SK-N-SH treated with all-trans-retinoic acid at 6 μM for 48 hours (cell line): Measurements from ENCODE around the gene ARHGAP10.

Experiments
- ATAC-seq: fragments of 200-7000 bp; cut with Tn5 transposase; 3 replicates; pipeline ENCODE4 v1.9.1; 2020; ENCODE audit warnings: mild to moderate bottlenecking, moderate library complexity
- ARNTL ChIP-seq: fragments of 450-650 bp; formaldehyde crosslinking; IDR thresholded peaks from 2 replicates; pipeline ENCODE4 v1.5.0; 2020; ENCODE audit warnings: low read depth, mild to moderate bottlenecking, moderate library complexity, borderline replicate concordance
- BACH2 ChIP-seq: fragments of 250-450 bp; sonication (Bioruptor Pico); IDR thresholded peaks from 2 replicates; pipeline ENCODE4 v1.9.0; 2021; ENCODE audit warnings: mild to moderate bottlenecking, borderline replicate concordance
- CSDC2 ChIP-seq: fragments of 250-450 bp; sonication (Bioruptor Pico); IDR thresholded peaks from 2 replicates; pipeline ENCODE4 v1.5.0; 2020; ENCODE audit warnings: mild to moderate bottlenecking, moderate library complexity
- ESRRG ChIP-seq: fragments of 250-450 bp; sonication (Bioruptor Pico); IDR thresholded peaks from 2 replicates; pipeline ENCODE4 v1.6.1; 2021; ENCODE audit warnings: mild to moderate bottlenecking
- GLIS3 ChIP-seq: fragments of 250-450 bp; sonication (Bioruptor Pico); IDR thresholded peaks from 2 replicates; pipeline ENCODE4 v1.5.0; 2020; ENCODE audit warnings: mild to moderate bottlenecking, moderate library complexity
- ISL1 ChIP-seq: fragments of 250-450 bp; sonication (Bioruptor Pico); IDR thresholded peaks from 2 replicates; pipeline ENCODE4 v2.1.2; 2022; ENCODE audit warnings: mild to moderate bottlenecking, moderate library complexity
- OSR1 ChIP-seq: fragments of 250-450 bp; sonication (Bioruptor Pico); IDR thresholded peaks from 2 replicates; pipeline ENCODE4 v1.8.0; 2022; ENCODE audit warnings: moderate library complexity, mild to moderate bottlenecking, inconsistent platforms
- PPARA ChIP-seq: fragments of 250-450 bp; sonication (Bioruptor Pico); IDR thresholded peaks from 2 replicates; pipeline ENCODE4 v1.5.0; 2020; ENCODE audit warnings: mild to moderate bottlenecking, borderline replicate concordance
- RARB ChIP-seq: fragments of 250-450 bp; sonication (Bioruptor Pico); IDR thresholded peaks from 2 replicates; pipeline ENCODE4 v1.8.0; 2021; ENCODE audit warnings: mild to moderate bottlenecking, moderate library complexity
- SNAI2 ChIP-seq: fragments of 250-450 bp; sonication (Bioruptor Pico); IDR thresholded peaks from 2 replicates; pipeline ENCODE4 v1.5.0; 2020; ENCODE audit warnings: mild to moderate bottlenecking, moderate library complexity
- TCF4 ChIP-seq: fragments of 250-450 bp; sonication (Bioruptor Pico); IDR thresholded peaks from 2 replicates; pipeline ENCODE4 v1.8.0; 2021; ENCODE audit warnings: mild to moderate bottlenecking, moderate library complexity, borderline replicate concordance
- TOX ChIP-seq: fragments of 250-450 bp; sonication (Bioruptor Pico); IDR thresholded peaks from 2 replicates; pipeline ENCODE4 v1.8.0; 2021; ENCODE audit warnings: mild to moderate bottlenecking, moderate library complexity, borderline replicate concordance
- ZC3H10 ChIP-seq: fragments of 250-450 bp; sonication (Bioruptor Pico); IDR thresholded peaks from 2 replicates; pipeline ENCODE4 v1.5.1; 2021; ENCODE audit warnings: mild to moderate bottlenecking, moderate library complexity
- ZFP3 ChIP-seq: fragments of 250-450 bp; sonication (Bioruptor Pico); IDR thresholded peaks from 2 replicates; pipeline ENCODE4 v1.5.0; 2020; ENCODE audit warnings: mild to moderate bottlenecking, moderate library complexity
- ZFP30 ChIP-seq: fragments of 450-650 bp; formaldehyde crosslinking; IDR thresholded peaks from 2 replicates; pipeline ENCODE4 v1.5.0; 2022; ENCODE audit warnings: mild to moderate bottlenecking, moderate library complexity
- ZNF565 ChIP-seq: fragments of 450-650 bp; formaldehyde crosslinking; conservative IDR thresholded peaks from 2 replicates; pipeline ENCODE4 v1.5.0; 2020; ENCODE audit warnings: low read depth, mild to moderate bottlenecking, moderate library complexity
- ZNF70 ChIP-seq: fragments of 450-650 bp; formaldehyde crosslinking; IDR thresholded peaks from 2 replicates; pipeline ENCODE4 v1.5.0; 2020; ENCODE audit warnings: mild to moderate bottlenecking, moderate library complexity
- ZNF8 ChIP-seq: fragments of 450-650 bp; formaldehyde crosslinking; IDR thresholded peaks from 2 replicates; pipeline ENCODE4 v1.5.0; 2020; ENCODE audit warnings: mild to moderate bottlenecking, moderate library complexity
- TF ChIP-seq, protein P1 (sequence below): fragments of 250-450 bp; sonication (Bioruptor Pico); IDR thresholded peaks from 2 replicates; pipeline ENCODE4 v1.8.0; 2021; ENCODE audit warnings: low read depth, mild to moderate bottlenecking, moderate library complexity, borderline replicate concordance
- TF ChIP-seq, protein P2 (sequence below): fragments of 250-450 bp; sonication (Bioruptor Pico); IDR thresholded peaks from 2 replicates; pipeline ENCODE4 v1.8.0; 2020; ENCODE audit warnings: mild to moderate bottlenecking, moderate library complexity, borderline replicate concordance
- TF ChIP-seq, protein P3 (sequence below): fragments of 250-450 bp; sonication (Bioruptor Pico); IDR thresholded peaks from 2 replicates; pipeline ENCODE4 v1.5.1; 2021; ENCODE audit warnings: mild to moderate bottlenecking, moderate library complexity
- TF ChIP-seq, protein P4 (sequence below): fragments of 250-450 bp; sonication (Bioruptor Pico); IDR thresholded peaks from 2 replicates; pipeline ENCODE4 v1.5.1; 2020; ENCODE audit warnings: low read depth, mild to moderate bottlenecking, moderate library complexity
- TF ChIP-seq, protein P5 (sequence below): fragments of 250-450 bp; sonication (Bioruptor Pico); IDR thresholded peaks from 2 replicates; pipeline ENCODE4 v1.5.0; 2020; ENCODE audit warnings: mild to moderate bottlenecking, moderate library complexity

ARHGAP10 gene

DNA sequence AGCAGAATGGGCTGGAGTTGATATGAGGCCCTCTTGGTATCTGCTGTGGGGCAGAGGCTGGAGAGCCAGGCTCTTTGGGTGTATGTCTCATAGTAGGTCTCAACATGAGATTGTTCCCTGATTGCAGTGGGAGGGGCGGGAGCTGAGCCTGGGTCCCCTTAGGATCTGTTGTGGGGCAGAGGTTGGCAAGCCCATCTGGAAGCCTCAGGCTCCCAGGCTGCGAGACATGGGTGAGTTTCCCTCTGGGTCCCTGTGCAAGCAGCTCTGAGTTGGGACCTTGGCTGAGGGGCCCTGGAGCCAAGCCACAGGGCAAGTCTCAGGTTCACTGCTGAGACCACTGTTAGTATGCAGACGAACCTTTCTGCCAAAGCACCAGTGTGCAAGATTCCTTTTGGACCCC is 201.9 kb downstream of the ARHGAP10 start:
- TF ChIP-seq ZFP3 (no peak), TOX (CRISPR knock-in tag) (no peak), BACH2 (CRISPR knock-in tag) (no peak), ZNF565 (CRISPR knock-in tag) (no peak), ZFP30 (CRISPR knock-in tag) (no peak), ISL1 (no peak), RARB (no peak), GLIS3 (CRISPR knock-in tag) (no peak), SNAI2 (no peak), ARNTL (no peak), ZC3H10 (CRISPR knock-in tag) (no peak), ESRRG (no peak), PPARA (no peak)
- TF ChIP-seq, protein P1, sequence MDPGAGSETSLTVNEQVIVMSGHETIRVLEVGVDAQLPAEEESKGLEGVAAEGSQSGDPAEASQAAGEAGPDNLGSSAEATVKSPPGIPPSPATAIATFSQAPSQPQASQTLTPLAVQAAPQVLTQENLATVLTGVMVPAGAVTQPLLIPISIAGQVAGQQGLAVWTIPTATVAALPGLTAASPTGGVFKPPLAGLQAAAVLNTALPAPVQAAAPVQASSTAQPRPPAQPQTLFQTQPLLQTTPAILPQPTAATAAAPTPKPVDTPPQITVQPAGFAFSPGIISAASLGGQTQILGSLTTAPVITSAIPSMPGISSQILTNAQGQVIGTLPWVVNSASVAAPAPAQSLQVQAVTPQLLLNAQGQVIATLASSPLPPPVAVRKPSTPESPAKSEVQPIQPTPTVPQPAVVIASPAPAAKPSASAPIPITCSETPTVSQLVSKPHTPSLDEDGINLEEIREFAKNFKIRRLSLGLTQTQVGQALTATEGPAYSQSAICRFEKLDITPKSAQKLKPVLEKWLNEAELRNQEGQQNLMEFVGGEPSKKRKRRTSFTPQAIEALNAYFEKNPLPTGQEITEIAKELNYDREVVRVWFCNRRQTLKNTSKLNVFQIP (CRISPR knock-in tag): no peak
- TF ChIP-seq, protein P2, sequence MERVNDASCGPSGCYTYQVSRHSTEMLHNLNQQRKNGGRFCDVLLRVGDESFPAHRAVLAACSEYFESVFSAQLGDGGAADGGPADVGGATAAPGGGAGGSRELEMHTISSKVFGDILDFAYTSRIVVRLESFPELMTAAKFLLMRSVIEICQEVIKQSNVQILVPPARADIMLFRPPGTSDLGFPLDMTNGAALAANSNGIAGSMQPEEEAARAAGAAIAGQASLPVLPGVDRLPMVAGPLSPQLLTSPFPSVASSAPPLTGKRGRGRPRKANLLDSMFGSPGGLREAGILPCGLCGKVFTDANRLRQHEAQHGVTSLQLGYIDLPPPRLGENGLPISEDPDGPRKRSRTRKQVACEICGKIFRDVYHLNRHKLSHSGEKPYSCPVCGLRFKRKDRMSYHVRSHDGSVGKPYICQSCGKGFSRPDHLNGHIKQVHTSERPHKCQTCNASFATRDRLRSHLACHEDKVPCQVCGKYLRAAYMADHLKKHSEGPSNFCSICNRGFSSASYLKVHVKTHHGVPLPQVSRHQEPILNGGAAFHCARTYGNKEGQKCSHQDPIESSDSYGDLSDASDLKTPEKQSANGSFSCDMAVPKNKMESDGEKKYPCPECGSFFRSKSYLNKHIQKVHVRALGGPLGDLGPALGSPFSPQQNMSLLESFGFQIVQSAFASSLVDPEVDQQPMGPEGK (CRISPR knock-in tag): no peak
- TF ChIP-seq, protein P3, sequence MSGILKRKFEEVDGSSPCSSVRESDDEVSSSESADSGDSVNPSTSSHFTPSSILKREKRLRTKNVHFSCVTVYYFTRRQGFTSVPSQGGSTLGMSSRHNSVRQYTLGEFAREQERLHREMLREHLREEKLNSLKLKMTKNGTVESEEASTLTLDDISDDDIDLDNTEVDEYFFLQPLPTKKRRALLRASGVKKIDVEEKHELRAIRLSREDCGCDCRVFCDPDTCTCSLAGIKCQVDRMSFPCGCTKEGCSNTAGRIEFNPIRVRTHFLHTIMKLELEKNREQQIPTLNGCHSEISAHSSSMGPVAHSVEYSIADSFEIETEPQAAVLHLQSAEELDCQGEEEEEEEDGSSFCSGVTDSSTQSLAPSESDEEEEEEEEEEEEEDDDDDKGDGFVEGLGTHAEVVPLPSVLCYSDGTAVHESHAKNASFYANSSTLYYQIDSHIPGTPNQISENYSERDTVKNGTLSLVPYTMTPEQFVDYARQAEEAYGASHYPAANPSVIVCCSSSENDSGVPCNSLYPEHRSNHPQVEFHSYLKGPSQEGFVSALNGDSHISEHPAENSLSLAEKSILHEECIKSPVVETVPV (CRISPR knock-in tag): no peak
- TF ChIP-seq, protein P4, sequence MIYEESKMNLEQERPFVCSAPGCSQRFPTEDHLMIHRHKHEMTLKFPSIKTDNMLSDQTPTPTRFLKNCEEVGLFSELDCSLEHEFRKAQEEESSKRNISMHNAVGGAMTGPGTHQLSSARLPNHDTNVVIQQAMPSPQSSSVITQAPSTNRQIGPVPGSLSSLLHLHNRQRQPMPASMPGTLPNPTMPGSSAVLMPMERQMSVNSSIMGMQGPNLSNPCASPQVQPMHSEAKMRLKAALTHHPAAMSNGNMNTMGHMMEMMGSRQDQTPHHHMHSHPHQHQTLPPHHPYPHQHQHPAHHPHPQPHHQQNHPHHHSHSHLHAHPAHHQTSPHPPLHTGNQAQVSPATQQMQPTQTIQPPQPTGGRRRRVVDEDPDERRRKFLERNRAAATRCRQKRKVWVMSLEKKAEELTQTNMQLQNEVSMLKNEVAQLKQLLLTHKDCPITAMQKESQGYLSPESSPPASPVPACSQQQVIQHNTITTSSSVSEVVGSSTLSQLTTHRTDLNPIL (CRISPR knock-in tag): no peak
- TF ChIP-seq, protein P5, sequence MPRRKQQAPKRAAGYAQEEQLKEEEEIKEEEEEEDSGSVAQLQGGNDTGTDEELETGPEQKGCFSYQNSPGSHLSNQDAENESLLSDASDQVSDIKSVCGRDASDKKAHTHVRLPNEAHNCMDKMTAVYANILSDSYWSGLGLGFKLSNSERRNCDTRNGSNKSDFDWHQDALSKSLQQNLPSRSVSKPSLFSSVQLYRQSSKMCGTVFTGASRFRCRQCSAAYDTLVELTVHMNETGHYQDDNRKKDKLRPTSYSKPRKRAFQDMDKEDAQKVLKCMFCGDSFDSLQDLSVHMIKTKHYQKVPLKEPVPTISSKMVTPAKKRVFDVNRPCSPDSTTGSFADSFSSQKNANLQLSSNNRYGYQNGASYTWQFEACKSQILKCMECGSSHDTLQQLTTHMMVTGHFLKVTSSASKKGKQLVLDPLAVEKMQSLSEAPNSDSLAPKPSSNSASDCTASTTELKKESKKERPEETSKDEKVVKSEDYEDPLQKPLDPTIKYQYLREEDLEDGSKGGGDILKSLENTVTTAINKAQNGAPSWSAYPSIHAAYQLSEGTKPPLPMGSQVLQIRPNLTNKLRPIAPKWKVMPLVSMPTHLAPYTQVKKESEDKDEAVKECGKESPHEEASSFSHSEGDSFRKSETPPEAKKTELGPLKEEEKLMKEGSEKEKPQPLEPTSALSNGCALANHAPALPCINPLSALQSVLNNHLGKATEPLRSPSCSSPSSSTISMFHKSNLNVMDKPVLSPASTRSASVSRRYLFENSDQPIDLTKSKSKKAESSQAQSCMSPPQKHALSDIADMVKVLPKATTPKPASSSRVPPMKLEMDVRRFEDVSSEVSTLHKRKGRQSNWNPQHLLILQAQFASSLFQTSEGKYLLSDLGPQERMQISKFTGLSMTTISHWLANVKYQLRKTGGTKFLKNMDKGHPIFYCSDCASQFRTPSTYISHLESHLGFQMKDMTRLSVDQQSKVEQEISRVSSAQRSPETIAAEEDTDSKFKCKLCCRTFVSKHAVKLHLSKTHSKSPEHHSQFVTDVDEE: no peak
- ATAC-seq: no peak

DNA sequence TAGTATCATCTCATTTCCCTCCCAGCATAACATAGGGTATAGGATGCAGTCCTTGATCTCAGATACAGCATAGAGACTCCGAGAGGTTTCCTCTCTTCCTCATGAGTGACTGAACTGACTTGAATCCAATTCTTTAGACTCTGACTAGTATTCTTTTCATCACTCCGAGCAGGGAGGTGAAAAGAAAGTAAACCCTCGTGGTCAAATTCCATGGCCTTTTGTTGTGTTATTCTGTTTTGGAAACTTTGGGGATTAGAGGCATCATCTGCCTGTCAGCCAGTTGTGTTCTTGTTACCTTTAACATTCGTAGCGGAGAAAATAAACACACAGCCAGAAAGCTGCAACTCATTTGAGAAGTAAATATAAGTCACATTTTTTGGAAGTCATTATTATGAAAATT is 206.6 kb downstream of the ARHGAP10 start:
- TF ChIP-seq ARNTL: no peak
- TF ChIP-seq CSDC2 (CRISPR knock-in tag): no peak
- no peak for TF ChIP-seq ZNF8 (CRISPR knock-in tag)
- no peak for TF ChIP-seq BACH2 (CRISPR knock-in tag)
- no peak for TF ChIP-seq OSR1 (CRISPR knock-in tag)
- TF ChIP-seq GLIS3 (CRISPR knock-in tag): no peak
- TF ChIP-seq ZFP30 (CRISPR knock-in tag): no peak
- no peak for TF ChIP-seq ESRRG
- TF ChIP-seq, protein P4 (CRISPR knock-in tag): no peak
- no peak for TF ChIP-seq ZNF565 (CRISPR knock-in tag)
- TF ChIP-seq ISL1: no peak
- TF ChIP-seq, protein P2 (CRISPR knock-in tag): no peak
- no peak for TF ChIP-seq TOX (CRISPR knock-in tag)
- no peak for TF ChIP-seq PPARA
- TF ChIP-seq SNAI2: no peak
- no peak for TF ChIP-seq TCF4 (CRISPR knock-in tag)
- TF ChIP-seq RARB: no peak
- TF ChIP-seq, protein P3 (CRISPR knock-in tag): no peak
- no peak for TF ChIP-seq ZNF70 (CRISPR knock-in tag)
- TF ChIP-seq, all 23 proteins: peak for 0
- ATAC-seq: no peak
